Astrocyte of the spinal cord (primary cell): ENCODE data around the gene HOXA9.

ENCODE experiments used
- DNase-seq: peaks from one replicate; pipeline ENCODE4 v3.0.0; 2011; ENCODE audit warnings: low read depth, low spot score
- H3K4me3 ChIP-seq: 2 replicates; pipeline ENCODE4 v1.5.1; 2011; ENCODE audit warnings: low read depth, mild to moderate bottlenecking, low read length, moderate library complexity
- in situ Hi-C: cut with HindIII; loops from 2 replicates; pipeline ENCODE4 v1.10.0; 2017; ENCODE audit warnings: low sequenced_read_pairs
- TF ChIP-seq, protein P1 (sequence below): IDR thresholded peaks from 2 replicates; pipeline ENCODE4 v1.5.1; 2012; ENCODE audit warnings: low read depth, mild to moderate bottlenecking, low read length, inconsistent platforms

The HOXA9 gene

GRCh38 chr7:27159266-27160144 is 5.8 kb downstream of the HOXA9 start:
- TF ChIP-seq, protein P1, sequence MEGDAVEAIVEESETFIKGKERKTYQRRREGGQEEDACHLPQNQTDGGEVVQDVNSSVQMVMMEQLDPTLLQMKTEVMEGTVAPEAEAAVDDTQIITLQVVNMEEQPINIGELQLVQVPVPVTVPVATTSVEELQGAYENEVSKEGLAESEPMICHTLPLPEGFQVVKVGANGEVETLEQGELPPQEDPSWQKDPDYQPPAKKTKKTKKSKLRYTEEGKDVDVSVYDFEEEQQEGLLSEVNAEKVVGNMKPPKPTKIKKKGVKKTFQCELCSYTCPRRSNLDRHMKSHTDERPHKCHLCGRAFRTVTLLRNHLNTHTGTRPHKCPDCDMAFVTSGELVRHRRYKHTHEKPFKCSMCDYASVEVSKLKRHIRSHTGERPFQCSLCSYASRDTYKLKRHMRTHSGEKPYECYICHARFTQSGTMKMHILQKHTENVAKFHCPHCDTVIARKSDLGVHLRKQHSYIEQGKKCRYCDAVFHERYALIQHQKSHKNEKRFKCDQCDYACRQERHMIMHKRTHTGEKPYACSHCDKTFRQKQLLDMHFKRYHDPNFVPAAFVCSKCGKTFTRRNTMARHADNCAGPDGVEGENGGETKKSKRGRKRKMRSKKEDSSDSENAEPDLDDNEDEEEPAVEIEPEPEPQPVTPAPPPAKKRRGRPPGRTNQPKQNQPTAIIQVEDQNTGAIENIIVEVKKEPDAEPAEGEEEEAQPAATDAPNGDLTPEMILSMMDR, result no peak
- DNase-seq, result peak; percentile 40
- H3K4me3 ChIP-seq, result no peak overlapping the region
- in situ Hi-C loops, result loop anchor here (25.0 kb wide), 1 partner anchor 772 kb away; no protein-coding TSS in a partner anchor

DNA sequence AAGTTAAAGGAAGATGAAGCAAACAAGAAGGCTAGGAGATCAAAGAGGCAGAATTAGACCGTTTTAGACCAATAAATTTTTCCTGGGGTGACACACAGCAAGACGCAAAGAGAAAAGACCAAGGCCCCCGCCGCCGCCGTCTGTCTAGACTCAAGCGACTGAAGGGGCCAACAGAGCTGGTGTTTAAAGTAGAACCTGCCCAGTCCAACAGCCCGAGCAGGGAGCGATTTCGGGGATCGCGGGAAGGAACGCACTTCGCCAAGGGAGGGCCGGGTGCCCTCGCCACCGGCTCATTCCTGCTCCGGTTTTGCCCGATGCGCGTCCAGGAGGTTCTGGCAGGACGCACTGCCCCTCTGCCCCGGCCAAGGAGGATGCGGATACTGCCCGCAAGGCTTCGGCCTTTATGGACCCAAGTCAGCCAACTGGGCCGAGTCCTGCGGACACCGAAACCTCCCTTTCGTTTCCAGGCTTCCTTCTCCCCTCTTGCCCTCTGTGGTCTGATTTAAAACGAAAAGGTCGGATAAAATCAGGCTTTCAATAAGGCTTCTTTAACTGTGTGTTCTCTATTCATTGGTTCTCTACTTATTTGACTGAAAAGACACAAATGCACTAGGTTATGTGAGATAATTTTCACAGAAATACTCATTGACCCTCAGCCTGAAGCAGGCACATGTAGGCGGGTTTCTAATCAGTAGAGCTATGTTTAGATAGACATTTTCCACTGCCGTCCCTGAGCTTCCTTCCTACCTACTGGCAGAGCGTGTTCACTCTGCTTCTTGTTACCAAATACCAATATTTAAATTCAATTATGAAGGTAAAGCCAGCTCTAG is 6.7 kb downstream of the HOXA9 start:
- DNase-seq, result no peak
- no peak overlapping the region for H3K4me3 ChIP-seq
- TF ChIP-seq, protein P1, result no peak
- in situ Hi-C loops, result loop anchor here (25.0 kb wide), 1 partner anchor 771 kb away; no protein-coding TSS in a partner anchor

- H3K4me3 ChIP-seq, result no peak overlapping the region
- DNase-seq, result peak; percentile 7
- TF ChIP-seq, protein P1, result no peak
- in situ Hi-C loops, result loop anchor here (25.0 kb wide), 1 partner anchor 771 kb away; no protein-coding TSS in a partner anchor
These were observed 7.5 kb downstream of the HOXA9 start for GRCh38 chr7:27157702-27158431.

DNA sequence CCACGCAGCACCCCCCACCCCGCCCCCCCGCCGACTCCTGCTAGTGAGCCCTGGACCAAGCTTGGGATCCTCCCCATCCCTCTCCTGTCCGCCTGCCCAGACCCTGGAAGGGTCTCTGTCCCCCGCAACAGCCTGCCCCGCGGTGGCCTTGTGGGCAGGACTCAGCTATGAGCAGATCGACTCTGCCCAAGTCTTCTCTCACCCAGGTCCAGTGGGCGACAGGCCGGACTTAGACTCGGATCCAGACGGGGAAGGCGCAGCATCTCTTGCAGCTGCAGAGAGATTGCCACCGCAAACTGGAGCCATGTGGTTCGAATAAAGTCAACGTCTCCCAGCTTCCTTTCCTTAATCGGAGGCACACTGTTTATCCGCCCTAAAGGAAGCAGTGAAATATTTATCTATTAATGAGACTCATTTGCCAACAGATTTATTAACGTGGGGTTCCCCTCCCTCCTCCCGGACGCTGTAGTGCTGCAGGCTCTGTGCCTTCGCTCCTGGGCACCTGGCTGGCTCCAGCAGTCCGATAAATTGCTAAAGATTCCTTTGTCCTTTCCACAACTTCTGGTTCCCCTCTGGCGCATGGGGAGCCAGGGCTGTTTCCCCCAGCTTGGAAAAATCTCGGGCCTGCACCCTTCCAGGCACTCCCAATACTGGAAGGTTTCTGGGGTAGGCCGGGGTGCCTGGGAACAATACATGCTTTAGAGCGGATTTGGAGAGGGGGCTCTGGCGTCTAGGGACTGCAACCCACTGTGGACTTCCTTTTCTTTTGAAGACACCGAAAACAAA is 8.2 kb downstream of the HOXA9 start:
- TF ChIP-seq, protein P1, result no peak
- peak overlapping the region; percentile 55 for H3K4me3 ChIP-seq
- in situ Hi-C loops, result loop anchor here (25.0 kb wide), 1 partner anchor 770 kb away; no protein-coding TSS in a partner anchor
- peak; percentile 46 for DNase-seq

GRCh38 chr7:27156508-27156898 is 8.8 kb downstream of the HOXA9 start, which contains the start of gene HOXA7:
TSS of gene HOXA7 (minus strand) at chr7:27156675. CDS start at chr7:27156545, 130 bp downstream.
- in situ Hi-C loops, result loop anchor here (25.0 kb wide), 1 partner anchor 769 kb away; no protein-coding TSS in a partner anchor
- H3K4me3 ChIP-seq, result peak within 1 kb of the TSS; percentile 55
- TF ChIP-seq, protein P1, result no peak
- DNase-seq, result peak; percentile 82
